HG03039 (cell line): ENCODE results near the gene SLC33A1.
"Not testable (repeated sequence)": the region's sequence is repeated elsewhere in the genome, so short reads cannot be mapped to it uniquely, and the experiment has no call there.

Source experiments
- ATAC-seq: cut with Tn5 transposase; IDR thresholded peaks from one replicate; pipeline ENCODE4 v1.9.1; 2021; ENCODE audit warnings: mild to moderate bottlenecking, moderate library complexity; ENCODE audit not compliant: unreplicated experiment

Gene SLC33A1

GRCh38 chr3:155862290-155862982, 8.2 kb upstream of the SLC33A1 start:
- not testable (repeated sequence) for ATAC-seq

- ATAC-seq: no peak
Measured at GRCh38 chr3:155861476-155862183, 7.4 kb upstream of the SLC33A1 start.

GRCh38 chr3:155860424-155860823, 6.2 kb upstream of the SLC33A1 start:
- ATAC-seq: not testable (repeated sequence)

GRCh38 chr3:155859859-155860258, 5.6 kb upstream of the SLC33A1 start:
- ATAC-seq: peak; percentile 42

- ATAC-seq: peak; percentile 3
Measured at GRCh38 chr3:155853214-155854140, 750 bp downstream of the SLC33A1 start.

GRCh38 chr3:155852341-155852740, 1.9 kb downstream of the SLC33A1 start:
- no peak for ATAC-seq

- ATAC-seq: not testable (repeated sequence)
Measured at GRCh38 chr3:155849404-155849803, 4.8 kb downstream of the SLC33A1 start.

GRCh38 chr3:155847993-155848392, 6.2 kb downstream of the SLC33A1 start:
- ATAC-seq: no peak

- ATAC-seq: no peak
Measured at GRCh38 chr3:155846119-155846518, 8.1 kb downstream of the SLC33A1 start.

- ATAC-seq: no peak
Measured at GRCh38 chr3:155843569-155843968, 10.7 kb downstream of the SLC33A1 start.

GRCh38 chr3:155835341-155836071, 18.7 kb downstream of the SLC33A1 start:
- ATAC-seq: no peak

- ATAC-seq: not testable (repeated sequence)
Measured at GRCh38 chr3:155828490-155829098, 25.6 kb downstream of the SLC33A1 start.

GRCh38 chr3:155815030-155815545, 39.1 kb downstream of the SLC33A1 start:
- ATAC-seq: no peak

GRCh38 chr3:155813224-155813623, 41.0 kb downstream of the SLC33A1 start:
- ATAC-seq: not testable (repeated sequence)

- no peak for ATAC-seq
Measured at GRCh38 chr3:155809181-155809580, 45.0 kb downstream of the SLC33A1 start.

- ATAC-seq: no peak
Measured at GRCh38 chr3:155807823-155808222, 46.4 kb downstream of the SLC33A1 start.

- ATAC-seq: peak; percentile 96
Measured at GRCh38 chr3:155805802-155806618, 48.2 kb downstream of the SLC33A1 start, which contains the start of gene C3orf33. Gene C3orf33, minus strand, starts transcription at chr3:155806278. Its CDS starts 26 bp downstream, at chr3:155806252.

GRCh38 chr3:155805204-155805801, 48.9 kb downstream of the SLC33A1 start:
- no peak for ATAC-seq

- ATAC-seq: no peak
Measured at GRCh38 chr3:155804323-155804722, 49.9 kb downstream of the SLC33A1 start.
